ENCODE measurements around the gene IFI6. TPM values are rescaled to one million over a fixed set of nuclear protein-coding genes. Genes with fewer than 3 reads are reported as not detected.

Gene IFI6
- total RNA-seq, 1 experiment from 2014 or later: 19.4 TPM

GRCh38 chr1:27666791-27667254 lies 5.2 kb downstream of the IFI6 start:
- TF ChIP-seq EZH2 (IDR thresholded peaks at IDR 0.05; ENCODE audit: borderline replicate concordance, low read depth, low read length, poor library complexity, severe bottlenecking) (no peak), CTCF (conservative IDR thresholded peaks at IDR 0.05; ENCODE audit: low read depth, low read length) (no peak)
- DNase-seq (ENCODE audit: low spot score): no peak
- H3K9me3 ChIP-seq (ENCODE audit: low read depth, low read length, poor library complexity, severe bottlenecking): no peaks in the 10 kb centered on the region
- no peaks in the 10 kb centered on the region for H3K36me3 ChIP-seq (ENCODE audit: insufficient read depth, low read length, poor library complexity, severe bottlenecking)
- ChIA-PET CTCF (interaction anchor here (0.6 kb wide), 4 partner anchors 64 to 301 kb away, joined by 3 to 5 read pairs (median 4); no protein-coding TSS in a partner anchor), POLR2A (ENCODE audit: low non-redundant PET) (no interaction called here)
- no peaks in the 10 kb centered on the region for H3K27me3 ChIP-seq (replicated peaks; ENCODE audit: insufficient read depth, low read depth, low read length, poor library complexity)
- no TSS peak for BruUV-seq (replicated peaks)
- intact Hi-C loops (cut with micrococcal nuclease; ENCODE audit: unreplicated experiment): loop anchor here (5.0 kb wide), 1 partner anchor 265 kb away; no protein-coding TSS in a partner anchor
- no peak overlapping the region for H3K27ac ChIP-seq (ENCODE audit: low read depth, low read length, poor library complexity, severe bottlenecking)
- H3K4me1 ChIP-seq (ENCODE audit: insufficient read depth, low read length, poor library complexity, severe bottlenecking): peaks cover 7% of the 10 kb centered on the region
- no peak overlapping the region for H3K4me3 ChIP-seq (ENCODE audit: low read depth, low read length, poor library complexity, severe bottlenecking)

- CTCF ChIA-PET: interaction anchor here (0.6 kb wide), 2 partner anchors 63 to 268 kb away, joined by 4 to 5 read pairs; no protein-coding TSS in a partner anchor
- intact Hi-C loops (cut with micrococcal nuclease; ENCODE audit: unreplicated experiment): loop anchor here (5.0 kb wide), 1 partner anchor 264 kb away; no protein-coding TSS in a partner anchor
- no TSS peak for BruUV-seq (replicated peaks)
These were observed 5.7 kb downstream of the IFI6 start for GRCh38 chr1:27666294-27666693.

GRCh38 chr1:27665016-27665651 lies 6.9 kb downstream of the IFI6 start:
- Histone ChIP-seq H3K9me3 (ENCODE audit: low read depth, low read length, poor library complexity, severe bottlenecking) (no peaks in the 10 kb centered on the region), H3K27ac (ENCODE audit: low read depth, low read length, poor library complexity, severe bottlenecking) (no peak overlapping the region), H3K4me3 (ENCODE audit: low read depth, low read length, poor library complexity, severe bottlenecking) (no peak overlapping the region), H3K4me1 (ENCODE audit: insufficient read depth, low read length, poor library complexity, severe bottlenecking) (peaks cover 3% of the 10 kb centered on the region), H3K27me3 (replicated peaks; ENCODE audit: insufficient read depth, low read depth, low read length, poor library complexity) (no peaks in the 10 kb centered on the region), H3K36me3 (ENCODE audit: insufficient read depth, low read length, poor library complexity, severe bottlenecking) (no peaks in the 10 kb centered on the region)
- intact Hi-C loops (cut with micrococcal nuclease; ENCODE audit: unreplicated experiment): loop anchor here (5.0 kb wide), 1 partner anchor 263 kb away; no protein-coding TSS in a partner anchor
- CTCF ChIA-PET: interaction anchor here (0.5 to 1.3 kb wide), 4 partner anchors 103 to 145 kb away, joined by 3 to 10 read pairs (median 6); no protein-coding TSS in a partner anchor
- POLR2A ChIA-PET (ENCODE audit: low non-redundant PET): no interaction called here
- no TSS peak for BruUV-seq (replicated peaks)
- no peak for DNase-seq (ENCODE audit: low spot score)
- TF ChIP-seq EZH2 (IDR thresholded peaks at IDR 0.05; ENCODE audit: borderline replicate concordance, low read depth, low read length, poor library complexity, severe bottlenecking) (no peak), CTCF (conservative IDR thresholded peaks at IDR 0.05; ENCODE audit: low read depth, low read length) (no peak)

More at GRCh38 chr1:27666294-27666693, 5.7 kb downstream of the IFI6 start:
- TF ChIP-seq EZH2 (IDR thresholded peaks at IDR 0.05; ENCODE audit: borderline replicate concordance, low read depth, low read length, poor library complexity, severe bottlenecking) (no peak), CTCF (conservative IDR thresholded peaks at IDR 0.05; ENCODE audit: low read depth, low read length) (no peak)
- Histone ChIP-seq H3K27ac (ENCODE audit: low read depth, low read length, poor library complexity, severe bottlenecking) (no peak overlapping the region), H3K4me3 (ENCODE audit: low read depth, low read length, poor library complexity, severe bottlenecking) (no peak overlapping the region), H3K36me3 (ENCODE audit: insufficient read depth, low read length, poor library complexity, severe bottlenecking) (no peaks in the 10 kb centered on the region), H3K4me1 (ENCODE audit: insufficient read depth, low read length, poor library complexity, severe bottlenecking) (peaks cover 3% of the 10 kb centered on the region), H3K9me3 (ENCODE audit: low read depth, low read length, poor library complexity, severe bottlenecking) (no peaks in the 10 kb centered on the region), H3K27me3 (replicated peaks; ENCODE audit: insufficient read depth, low read depth, low read length, poor library complexity) (no peaks in the 10 kb centered on the region)
- no peak for DNase-seq (ENCODE audit: low spot score)
- POLR2A ChIA-PET (ENCODE audit: low non-redundant PET): no interaction called here
